ELR (cell line): ENCODE data around the gene RGS12.
"Not testable (repeated sequence)": the region's sequence is repeated elsewhere in the genome, so short reads cannot be mapped to it uniquely, and the experiment has no call there.

Source experiments
- DNase-seq: peaks from one replicate; pipeline ENCODE4 v3.0.0-alpha.2; 2015; ENCODE audit warnings: low read depth

RGS12 gene

DNA sequence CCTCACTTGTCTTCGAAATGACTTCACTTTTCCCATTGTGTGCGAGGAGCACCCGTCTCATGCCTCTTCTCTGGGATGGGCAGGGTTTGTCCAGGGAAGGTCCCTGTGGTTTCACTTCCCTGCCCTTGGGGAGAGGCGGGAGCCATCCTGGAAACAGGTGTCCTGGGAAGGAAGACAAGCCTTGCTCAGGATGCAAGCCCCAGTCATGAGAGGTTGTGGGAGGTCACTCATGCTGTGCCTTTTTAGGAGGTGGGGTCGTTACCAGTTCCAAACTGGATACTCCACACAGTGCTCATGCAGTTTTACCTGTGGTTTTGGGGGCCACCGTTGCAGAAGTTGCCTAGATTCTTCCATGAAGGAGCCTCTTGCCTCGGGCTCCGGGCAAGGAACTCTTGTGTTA, 3.8 kb downstream of the RGS12 start:
- no peak for DNase-seq

DNA sequence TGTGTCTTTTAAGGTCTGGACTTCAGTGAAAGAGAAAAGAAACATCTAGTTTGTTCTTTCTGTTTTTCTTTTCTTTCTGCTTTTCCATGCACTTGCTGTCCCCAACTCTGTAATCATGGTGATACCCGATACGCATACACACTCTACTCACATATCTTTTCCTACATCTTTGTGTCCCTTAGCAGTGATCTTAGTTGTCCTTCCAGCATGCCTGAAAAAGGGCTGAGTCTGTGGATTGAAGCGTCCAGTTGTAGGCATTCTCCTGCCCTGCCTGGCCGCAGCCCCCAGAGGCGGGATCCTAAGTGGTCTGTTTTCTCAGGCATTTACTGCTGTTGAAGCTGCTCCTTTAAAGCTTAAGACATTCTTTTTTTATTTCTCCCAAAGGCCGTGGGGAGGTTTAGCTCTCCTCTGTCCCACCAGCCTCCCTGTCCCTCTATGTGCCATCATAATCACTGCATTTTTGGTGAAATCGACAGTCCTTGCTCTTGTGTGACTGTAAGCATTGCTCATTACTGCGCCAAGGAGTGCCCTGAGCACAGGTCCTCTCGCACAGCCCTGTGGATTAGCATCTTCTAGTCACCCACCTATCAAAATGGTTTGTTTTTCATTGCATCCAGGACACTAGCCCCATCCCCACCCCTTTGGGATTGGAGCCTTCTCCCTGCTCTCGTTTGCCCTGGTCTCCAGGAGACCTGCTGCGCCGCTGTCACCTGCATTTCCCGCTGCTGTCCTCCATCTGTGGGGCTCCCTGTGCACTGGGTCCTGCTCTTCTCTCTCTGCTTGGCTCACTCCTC, 4.4 kb downstream of the RGS12 start:
- no peak for DNase-seq

- no peak for DNase-seq
Measured at GRCh38 chr4:3299122-3299975, 6.5 kb downstream of the RGS12 start.

GRCh38 chr4:3299976-3300671, 7.3 kb downstream of the RGS12 start:
- DNase-seq: no peak

DNA sequence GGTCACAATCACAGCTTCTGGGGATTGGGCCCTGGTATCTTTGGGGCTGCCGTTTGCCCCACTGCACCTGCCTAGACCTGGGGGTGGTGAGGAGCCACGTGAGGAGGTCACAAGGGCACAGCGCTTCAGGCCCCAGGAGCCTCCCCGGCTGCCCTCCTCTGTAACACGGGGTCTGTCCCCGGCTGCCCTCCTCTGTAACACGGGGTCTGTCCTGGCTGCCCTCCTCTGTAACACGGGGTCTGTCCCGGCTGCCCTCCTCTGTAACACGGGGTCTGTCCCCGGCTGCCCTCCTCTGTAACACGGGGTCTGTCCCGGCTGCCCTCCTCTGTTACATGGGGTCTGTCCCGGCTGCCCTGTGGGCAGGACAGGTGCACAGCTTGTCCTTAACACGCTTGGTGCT, 8.1 kb downstream of the RGS12 start:
- DNase-seq: not testable (repeated sequence)

DNA sequence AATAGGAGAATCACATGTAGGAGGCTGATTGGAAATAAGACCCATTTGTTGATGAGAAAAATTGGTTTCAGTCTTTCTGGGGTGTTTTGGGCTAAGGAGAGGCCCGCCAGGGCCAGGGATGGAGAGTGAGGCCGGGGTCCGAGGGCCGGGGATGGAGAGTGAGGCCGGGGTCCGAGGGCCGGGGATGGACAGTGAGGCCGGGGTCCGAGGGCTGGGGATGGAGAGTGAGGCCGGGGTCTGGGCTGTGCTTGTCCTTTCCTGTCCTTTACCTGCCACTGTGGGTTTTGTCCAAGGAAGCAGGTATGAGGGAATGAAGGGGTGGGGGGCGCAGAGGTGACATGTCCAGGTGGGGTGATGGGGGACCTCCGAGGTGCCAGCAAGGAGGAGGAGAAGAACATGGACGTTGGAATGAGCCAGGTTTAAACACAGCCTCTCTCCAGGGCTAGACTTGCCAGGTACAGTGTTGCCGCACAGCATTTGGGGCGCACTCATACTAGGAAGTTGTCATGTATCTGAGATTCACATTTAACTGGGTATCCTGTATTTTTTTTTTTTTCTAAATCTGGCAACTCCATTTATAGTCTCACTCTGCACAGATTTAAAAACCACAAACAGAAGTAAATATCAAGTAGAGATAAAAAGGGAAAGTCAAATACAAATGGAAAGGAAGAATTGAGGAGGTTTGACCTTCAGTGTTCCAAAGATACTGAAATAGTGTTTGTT, 8.8 kb downstream of the RGS12 start:
- DNase-seq: no peak

DNA sequence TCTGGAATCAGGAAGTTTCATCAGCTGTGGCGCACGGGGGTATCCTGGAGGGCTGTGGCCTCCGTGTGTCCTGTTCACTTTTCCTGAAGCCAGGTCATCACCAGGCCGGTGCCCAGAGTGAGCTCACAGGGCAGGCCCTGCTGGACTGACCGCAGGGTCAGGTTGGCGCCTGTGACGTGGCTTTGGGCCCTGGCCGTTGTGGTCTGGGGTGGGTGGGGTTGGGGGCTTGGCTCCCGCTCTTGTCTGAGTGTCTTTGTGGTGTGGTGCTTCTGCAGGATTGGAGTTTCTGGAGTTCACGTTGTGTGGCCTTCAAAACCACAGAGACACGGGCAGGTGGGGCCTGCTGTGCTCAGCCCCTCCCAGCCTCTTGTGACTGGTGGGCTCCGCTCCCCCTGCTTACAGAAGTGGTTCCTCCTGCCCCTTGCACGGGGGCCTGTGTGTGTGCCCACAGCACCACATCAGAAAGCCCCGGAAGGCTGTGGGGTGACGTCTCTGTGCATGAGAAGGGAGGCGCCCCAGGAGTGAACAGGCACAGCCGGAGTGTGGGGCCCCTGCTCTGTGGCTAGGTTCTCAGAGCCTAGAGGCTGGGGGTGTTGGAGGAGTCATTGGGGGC, 9.5 kb downstream of the RGS12 start:
- no peak for DNase-seq

GRCh38 chr4:3302786-3303564, 10.2 kb downstream of the RGS12 start:
- no peak for DNase-seq

- no peak for DNase-seq
Measured at GRCh38 chr4:3303565-3303824, 10.7 kb downstream of the RGS12 start.

GRCh38 chr4:3303923-3304710, 11.3 kb downstream of the RGS12 start:
- DNase-seq: no peak

- DNase-seq: no peak
Measured at GRCh38 chr4:3304831-3305609, 12.2 kb downstream of the RGS12 start.

GRCh38 chr4:3305610-3306371, 13.0 kb downstream of the RGS12 start:
- peak; percentile 50 for DNase-seq

DNA sequence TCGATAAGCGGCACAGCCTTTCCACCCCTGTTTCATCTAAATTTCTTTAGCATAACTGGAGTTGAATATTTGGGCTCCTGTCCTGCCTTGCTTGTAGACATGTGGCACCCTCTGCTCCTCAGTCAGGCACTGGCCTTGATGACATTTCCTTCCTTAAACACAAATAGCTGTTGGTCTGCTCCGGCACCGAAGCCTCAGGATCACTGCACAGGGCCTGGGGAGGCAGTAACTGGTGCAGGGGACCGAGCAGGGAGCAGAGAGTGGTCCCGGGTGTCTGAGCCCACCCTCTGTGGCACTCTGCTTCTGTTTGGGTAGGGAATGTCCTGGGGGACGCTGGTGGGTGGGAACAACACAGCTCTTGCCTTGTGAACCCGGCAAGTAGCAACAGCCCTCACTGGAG, 13.6 kb downstream of the RGS12 start:
- no peak for DNase-seq

DNA sequence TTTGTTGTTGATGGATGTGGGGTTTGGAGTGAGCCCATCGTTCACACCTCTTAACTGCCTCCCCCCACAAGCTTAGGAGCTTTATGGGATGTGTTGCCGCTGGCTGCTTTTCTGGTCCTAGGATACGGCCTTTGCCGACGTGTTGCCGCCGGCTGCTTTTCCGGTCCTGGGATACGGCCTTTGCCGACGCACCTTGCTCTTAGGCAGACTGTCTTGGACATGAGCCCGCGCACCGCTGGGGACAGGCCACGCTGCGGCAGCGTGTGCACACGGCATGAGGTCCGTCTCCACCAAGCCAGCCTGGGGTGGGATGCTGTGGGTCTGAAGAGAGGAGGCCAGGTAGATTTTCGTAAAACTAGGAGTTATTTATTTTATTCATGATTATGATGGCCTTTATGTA, 14.2 kb downstream of the RGS12 start:
- no peak for DNase-seq

DNA sequence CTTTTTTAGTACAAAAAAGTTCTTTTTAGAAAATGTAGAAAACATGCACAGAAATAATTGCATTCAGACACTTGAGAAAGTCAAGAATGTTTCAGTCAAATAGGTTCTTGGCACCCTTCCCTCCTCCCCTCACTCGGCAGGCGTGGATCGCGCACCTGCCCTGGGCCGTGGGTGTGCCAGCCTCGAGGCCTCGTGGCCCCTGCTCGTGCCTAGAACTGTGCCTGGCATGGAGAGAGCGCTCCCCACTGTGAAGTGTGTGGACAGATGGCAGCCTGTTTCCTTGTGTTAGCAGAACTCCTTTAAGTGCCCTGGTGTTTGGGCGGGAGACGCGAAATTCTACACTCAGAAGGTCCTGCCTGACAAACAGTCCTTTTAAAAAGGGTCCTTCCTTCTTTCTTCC, 14.7 kb downstream of the RGS12 start:
- DNase-seq: no peak

- no peak for DNase-seq
Measured at GRCh38 chr4:3307891-3308575, 15.2 kb downstream of the RGS12 start.

DNA sequence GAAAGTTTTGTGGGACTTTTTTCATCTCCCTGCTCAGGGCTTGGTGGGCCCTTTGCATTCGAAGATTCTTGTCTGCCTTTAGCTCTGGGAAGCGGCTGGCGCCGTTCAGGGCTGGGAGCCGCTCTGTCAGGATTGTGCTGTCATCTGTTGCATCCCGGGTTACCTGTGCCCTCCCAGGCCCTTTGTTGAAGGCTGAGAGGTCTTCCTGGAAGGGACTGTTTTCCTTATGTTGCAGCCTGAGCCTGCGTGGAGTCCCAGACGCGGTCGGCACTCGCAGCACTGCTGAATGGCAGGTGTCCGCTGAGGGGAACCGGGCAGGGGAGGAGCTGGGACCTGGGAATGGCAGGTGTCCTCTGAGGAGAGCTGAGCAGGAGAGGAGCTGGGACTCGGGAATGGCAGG, 15.9 kb downstream of the RGS12 start:
- no peak for DNase-seq
